HUDEP-2 (cell line): Measurements from ENCODE around the gene TEAD2.

Experiments used
- DNase-seq, 76 experiments: peaks; one replicate each; lab custom pipeline; 2025; ENCODE audit not compliant: unreplicated experiment in 76 of 76; lab: John Stamatoyannopoulos, UW

Gene TEAD2

GRCh38 chr19:49349567-49349966 lies 12.6 kb downstream of the TEAD2 start:
- no peak for DNase-seq

DNA sequence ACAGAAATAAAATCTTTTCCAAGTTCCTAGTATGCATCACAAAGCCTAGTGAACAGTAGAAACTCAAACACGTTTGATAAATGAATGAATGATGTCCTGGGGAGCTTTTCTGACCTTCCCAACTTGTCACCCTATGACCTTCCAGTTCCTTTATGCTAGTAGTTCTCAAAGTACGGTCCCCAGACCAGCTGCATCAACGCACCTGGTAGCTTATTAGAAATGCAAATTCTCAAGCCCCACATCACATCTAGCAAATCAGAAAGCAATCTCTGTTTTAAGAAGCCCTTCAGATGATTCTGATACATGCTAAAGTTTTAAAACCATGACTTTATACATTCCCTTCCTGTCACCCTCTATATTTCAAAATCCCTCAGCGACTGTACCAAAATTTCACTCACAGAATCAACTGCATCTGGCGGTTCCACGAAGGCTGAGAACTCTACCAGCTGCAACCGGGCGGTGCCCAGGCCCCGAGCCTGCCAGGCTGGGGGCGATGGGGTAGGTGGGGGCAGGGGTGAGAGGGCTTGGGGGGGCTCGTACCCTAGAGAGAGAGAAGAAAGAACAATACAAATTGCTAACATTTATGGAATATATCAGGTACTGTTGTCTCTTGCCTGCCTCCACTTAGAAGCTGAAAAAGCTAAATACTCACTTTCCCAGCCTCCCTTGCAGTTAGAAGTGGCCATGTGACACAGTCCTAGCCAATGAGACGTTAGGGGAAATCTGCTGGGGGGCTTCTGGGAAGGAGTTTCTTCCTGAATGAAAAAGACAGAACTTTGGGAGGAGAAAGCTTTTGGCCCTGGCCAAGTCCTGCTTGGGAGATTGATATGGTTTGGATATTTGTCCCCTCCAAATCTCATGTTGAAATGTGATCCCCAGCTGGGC lies 13.7 kb downstream of the TEAD2 start:
- DNase-seq = no peak

DNA sequence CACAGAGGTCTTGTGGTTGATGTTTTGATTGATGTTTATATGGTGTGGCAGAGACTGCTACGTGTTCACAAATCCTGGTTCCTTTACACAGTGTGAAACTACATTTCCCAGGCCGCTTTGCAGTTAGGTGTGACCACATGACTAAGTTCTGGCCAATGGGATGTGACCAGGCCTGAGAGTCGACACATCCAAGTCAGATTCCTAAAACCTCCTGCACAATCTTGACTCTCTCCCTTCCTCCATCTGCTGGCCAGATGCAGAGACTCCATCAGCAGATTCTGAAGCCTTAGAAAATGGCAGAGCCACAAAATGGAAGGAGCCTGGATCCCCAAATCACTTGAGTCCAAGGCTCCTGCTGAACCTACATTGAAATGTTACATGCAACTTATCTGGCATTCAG lies 14.4 kb downstream of the TEAD2 start:
- DNase-seq = peak in 4 of 76 experiments; percentile 17 to 32 (median 18)

DNA sequence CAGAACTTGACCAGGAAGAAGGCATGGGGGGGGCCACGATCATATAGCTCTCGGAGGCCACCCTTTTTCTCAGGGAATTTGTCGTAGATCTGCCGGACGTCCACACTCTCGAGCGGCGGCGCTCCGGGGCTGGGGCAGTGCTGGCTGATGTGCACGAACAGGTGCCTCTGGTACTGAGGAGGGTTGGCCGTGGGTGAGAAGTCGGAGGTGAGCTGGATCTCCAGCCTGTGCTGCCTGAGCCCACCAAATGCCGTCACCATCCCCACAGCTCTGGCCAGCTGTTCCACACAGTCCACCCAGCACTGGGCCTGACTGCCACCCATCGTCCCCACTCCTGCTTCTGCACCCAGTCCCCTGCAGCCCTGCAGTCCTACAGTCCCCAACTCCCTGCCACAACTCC lies 15.0 kb downstream of the TEAD2 start:
- DNase-seq = no peak

DNA sequence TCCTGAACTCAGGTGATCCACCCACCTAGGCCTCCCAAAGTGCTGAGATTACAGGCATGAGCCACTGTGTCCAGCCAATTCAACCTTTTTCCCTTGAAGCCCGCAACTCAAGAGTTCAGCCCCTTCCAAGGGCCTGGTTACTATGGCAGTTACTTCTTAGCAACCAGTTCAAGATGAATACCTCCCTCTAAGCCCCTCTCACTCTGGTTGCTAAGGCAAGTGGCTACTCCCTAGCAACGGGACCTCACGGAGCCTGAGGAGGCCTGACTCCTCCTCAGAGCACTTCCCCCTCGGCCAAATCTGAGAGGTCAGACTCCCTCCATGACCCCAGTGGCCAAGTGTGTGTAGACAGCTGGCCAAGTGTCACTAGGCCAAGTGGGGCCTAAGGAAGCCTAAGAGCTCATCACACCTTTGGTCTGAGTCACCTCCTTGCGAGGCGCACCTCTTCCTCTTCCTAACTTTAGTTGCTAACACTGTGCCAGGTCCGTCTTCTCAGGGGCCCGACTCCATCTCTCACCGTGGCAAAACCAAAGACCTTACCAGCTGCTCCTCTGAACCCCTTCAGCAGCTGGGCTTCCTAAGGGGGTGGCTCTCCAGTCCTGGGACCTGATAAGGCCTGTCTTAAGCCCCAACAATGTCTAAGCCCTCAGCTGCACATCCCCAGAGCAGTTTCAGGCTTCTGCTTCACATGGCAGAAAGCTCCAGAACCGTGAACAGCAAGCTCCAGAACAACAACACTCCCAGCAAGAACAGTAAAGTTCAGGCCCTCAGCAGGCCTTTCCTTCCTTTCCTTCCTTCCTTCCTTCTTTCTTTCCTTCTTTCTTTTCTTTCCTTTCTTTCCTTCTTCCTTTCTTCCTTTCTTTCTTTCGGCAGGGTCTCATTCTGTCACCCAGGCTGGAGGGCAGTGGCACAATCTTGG lies 17.5 kb downstream of the TEAD2 start:
- DNase-seq = no peak

DNA sequence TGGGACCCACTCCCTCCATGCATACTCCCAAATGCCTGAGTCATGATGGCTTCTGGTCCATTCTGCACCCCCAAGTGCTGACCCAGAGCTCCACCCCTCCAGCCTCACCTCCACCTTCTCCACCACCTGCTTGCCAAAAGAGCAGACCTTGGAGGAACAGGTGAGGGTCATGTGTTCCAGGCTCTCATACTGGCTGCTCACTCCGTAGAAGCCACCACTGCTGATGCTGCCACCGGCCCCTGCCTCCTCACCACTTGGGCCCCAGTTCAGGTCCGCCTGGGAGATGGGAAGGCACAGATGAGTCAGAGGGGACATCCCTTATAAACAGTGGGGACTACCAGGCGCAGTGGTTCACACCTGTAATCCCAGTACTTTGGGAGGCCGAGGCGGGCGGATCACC lies 19.1 kb downstream of the TEAD2 start:
- DNase-seq = no peak

GRCh38 chr19:49342291-49342721 lies 19.9 kb downstream of the TEAD2 start:
- no peak for DNase-seq

DNA sequence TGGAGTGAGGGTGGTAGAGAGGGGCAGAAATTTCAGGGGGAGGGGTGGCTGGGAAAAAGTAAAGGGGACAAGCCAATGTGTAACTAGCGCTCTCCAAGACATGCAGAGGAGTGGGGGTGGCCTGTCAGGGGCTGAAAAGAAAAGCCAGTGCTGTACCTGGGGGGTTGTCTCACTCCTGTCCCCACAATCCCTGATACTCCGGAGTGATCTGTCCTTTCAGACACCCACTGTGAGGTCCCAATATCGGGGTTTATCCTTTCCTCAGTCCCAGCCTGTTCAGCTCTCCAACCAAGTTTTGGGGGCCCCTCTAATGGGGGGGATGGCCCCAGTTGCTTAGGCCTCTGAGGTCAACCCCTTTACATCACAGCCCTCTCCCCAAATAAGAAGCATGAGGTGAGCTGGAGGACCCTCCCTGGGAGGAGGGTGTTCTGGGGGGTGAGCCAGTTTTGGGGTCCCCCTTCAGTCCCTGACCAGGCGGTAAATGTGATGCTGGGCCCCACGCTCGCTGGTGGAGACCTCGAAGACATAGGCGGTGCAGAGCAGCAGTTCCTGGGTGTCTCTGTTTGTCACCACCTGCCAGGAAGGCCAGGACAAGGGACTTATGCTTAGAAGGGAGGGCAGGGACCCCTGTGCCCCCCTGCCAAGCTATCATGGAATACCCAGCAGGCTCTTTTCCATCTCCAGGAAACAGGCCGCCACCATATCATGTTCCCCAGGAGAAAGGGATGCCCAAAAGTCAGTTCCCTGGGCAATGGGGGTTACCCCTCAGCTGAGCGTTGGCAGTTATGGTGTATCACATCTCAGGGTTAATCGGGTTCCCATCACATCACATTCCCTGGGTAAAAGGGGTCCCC lies 21.1 kb downstream of the TEAD2 start:
- no peak for DNase-seq

- no peak for DNase-seq
Observed at GRCh38 chr19:49340069-49340864, 21.9 kb downstream of the TEAD2 start.

DNA sequence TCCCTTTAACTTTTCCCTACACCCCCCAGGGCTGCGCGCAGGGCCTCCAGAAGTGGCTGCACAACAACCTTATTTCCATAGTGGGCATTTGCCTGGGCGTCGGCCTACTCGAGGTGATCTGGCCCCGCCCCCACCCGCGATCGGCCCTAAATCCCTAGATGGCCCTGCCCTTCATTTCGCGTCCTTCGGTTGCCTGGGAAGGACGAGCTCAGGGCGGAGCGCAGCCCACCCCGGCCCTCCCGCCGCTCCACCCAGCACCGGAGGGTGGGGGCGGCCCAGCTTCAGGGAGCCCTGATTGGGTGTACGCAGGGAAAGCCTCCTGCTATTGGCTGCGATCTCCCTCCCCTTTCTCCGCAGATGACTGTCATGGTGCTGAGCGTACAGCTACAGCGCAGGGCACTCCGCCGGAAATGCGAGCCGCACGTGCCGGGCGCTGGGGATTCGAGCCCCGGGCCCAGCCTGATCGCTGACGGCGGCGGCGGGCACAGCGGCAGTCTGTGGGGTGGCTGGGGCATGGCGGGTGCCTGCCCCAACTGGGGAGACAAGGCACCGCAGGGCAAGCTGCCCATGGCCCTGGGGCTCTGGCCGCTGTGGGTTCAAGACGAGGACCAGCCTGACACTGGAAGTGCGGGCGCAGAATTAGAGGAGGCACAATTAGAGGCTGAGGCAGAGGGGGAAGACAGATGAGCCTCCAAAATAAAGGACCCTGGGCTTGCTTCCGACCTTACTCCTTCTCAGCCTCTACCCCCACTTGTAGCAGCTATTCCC lies 22.7 kb downstream of the TEAD2 start:
- DNase-seq = no peak

DNA sequence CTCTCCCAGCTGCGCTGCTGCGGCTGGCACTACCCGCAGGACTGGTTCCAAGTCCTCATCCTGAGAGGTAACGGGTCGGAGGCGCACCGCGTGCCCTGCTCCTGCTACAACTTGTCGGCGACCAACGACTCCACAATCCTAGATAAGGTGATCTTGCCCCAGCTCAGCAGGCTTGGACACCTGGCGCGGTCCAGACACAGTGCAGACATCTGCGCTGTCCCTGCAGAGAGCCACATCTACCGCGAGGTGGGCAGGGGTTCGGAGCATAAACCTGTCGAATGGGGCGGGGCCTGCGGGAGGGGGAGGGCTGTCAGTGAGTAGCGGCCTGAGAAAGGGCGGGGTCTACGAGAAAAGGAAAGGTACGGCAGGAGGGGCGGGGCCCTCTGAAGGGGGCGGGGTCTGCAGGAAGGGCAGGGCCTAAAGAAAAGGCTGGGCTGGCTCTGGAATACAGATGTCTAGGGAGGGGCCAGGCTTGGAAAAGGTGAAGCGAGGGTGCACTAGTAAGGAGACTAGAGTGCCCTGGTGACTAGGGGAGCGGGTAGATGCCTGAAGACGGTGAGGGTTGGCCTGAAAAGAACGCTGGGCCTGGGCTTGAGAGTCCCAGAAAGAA lies 23.4 kb downstream of the TEAD2 start:
- peak in 4 of 76 experiments; percentile 11 to 26 (median 18) for DNase-seq

DNA sequence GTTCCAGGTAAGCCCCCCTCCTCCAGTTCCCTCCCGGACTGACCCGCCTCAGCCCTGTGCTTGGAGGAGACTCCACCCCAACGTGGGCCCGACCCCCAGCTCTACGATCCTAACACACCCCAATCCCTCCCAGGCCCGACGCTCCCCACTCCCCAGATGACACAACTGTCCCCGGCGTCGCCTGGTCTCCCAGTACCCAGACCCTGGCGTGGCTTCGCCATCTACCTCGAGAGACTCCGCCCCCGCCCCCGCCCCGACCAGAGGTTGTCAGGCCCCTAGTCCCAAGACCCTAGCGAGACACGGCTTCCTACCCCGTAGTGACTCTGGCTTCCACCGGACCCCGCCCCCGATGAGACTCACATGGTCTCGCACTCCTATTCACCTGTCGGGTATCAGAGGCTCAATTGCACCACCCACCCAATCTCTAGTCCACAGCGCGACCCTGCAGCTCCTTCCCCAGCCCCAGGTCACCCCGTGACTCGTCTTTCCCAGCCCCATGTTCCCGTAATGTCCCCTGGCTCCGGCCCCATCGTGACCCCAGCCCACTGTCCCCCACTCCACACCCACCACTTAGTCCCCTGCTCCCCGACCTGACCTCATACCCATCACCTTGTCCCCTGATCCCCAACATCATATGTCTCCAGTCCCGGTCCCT lies 24.1 kb downstream of the TEAD2 start:
- DNase-seq = no peak

DNA sequence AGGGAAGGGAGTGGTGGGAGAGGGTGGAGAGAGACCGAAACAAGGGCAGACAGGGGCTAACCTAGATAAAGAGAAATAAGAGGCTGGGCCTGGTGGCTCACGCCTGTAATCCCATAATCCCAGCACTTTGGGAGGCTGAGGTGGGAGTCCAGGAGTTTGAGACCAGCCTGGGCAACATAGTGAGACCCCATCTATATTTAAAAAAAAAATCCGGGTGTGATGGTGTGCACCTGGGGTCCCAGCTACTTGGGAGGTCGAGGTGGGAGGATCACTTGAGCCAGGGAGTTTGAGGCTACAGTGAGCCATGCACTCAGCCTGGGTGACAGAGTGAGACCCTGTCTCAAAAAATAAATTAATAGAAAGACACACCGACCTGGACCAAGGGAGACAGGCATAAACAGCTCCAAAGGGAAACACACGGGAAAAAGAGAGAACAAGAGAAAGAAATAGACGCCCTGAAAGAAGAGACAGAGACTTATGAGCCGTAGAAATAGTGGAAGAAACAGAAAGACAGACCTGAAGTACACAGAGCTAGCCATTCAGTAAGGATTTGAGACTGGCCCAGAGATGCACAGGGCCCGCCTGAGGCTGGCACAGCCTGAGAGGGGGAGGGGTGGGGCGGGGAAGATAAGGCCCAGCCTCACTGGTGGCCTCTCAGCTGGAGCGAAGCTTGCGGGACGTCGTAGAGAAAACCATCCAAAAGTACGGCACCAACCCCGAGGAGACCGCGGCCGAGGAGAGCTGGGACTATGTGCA lies 24.8 kb downstream of the TEAD2 start:
- DNase-seq = no peak

DNA sequence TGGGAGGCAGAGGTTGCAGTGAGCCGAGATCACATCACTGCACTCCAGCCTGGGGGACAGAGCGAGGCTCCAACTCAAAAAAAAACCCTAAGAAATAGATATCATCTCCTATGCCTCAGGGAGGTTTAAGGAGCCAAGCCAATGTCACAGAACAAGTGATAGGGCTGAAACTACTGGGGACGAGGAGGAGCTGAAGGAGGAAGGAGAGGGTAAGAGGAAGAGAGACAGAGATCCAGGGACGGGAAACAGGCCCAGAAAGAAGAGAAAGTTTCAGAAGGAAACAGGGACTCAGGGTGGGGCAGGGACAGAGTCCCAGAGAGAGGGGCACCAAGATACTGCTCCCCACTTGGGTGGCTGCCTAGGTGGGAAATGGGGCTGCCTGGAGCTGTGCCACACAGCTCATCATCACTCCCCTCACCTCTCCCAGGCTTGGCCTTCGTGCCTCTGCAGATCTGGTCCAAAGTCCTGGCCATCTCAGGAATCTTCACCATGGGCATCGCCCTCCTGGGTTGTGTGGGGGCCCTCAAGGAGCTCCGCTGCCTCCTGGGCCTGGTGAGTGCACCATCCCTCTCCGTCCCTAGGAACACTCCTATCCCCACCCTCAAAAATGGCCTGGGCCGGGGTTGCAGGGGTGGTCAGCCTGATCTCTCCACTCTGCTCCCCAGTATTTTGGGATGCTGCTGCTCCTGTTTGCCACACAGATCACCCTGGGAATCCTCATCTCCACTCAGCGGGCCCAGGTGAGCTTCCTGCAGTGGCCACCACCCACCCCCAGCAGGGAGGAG lies 25.5 kb downstream of the TEAD2 start:
- DNase-seq = peak in 3 of 76 experiments; percentile 13 to 46 (median 21)

DNA sequence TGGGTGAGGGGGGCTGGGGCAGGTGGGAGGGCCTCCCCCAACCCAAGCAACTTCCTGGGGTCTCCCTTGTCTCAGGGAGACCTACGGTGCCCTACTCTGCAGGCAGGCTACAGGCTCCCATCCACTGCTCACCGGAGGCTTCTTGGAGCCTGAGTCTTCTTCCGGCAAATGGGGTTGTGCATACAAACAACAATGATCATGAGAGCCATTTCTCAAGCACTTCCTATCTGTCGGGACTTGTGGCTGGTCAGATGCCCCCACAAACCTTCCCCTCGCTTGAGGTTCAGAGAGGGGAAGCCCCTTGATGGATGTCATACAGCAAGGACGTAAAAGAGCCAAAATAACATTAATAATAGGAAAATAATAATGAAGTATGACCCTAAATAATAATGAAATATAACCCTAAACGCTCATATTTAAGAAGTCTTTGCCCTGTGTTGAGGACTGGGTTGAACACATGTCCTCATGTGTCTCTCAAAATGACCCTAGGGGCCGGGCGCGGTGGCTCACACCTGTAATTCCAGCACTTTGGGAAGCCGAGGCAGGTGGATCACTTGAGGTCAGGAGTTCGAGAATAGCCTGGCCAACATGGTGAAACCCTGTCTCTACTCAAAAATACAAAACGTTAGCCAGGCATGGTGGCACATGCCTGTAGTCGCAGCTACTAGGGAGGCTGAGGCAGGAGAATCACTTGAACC lies 26.3 kb downstream of the TEAD2 start:
- peak in 3 of 76 experiments; percentile 28 to 61 (median 55) for DNase-seq
